ENCODE data around the gene TRPV3. TPM values are rescaled to one million over a fixed set of nuclear protein-coding genes. Genes with fewer than 3 reads are reported as not detected.
A peak's percentile ranks its signal among the peaks of the same experiment; 100 is the strongest.
"Not testable (repeated sequence)": the region's sequence is repeated elsewhere in the genome, so short reads cannot be mapped to it uniquely, and the experiment has no call there.

The TRPV3 gene
- total and polyA plus RNA-seq, 8 donors = 0.55 to 4.2 (median 1.9) TPM

- H3K36me3 ChIP-seq = peaks cover 0 to 61% of the 10 kb centered on the region in 2 donors
- intact Hi-C loops (cut with DNase I) = no loop called here
- H3K27ac ChIP-seq = no peak overlapping the region
Observed at GRCh38 chr17:3585826-3586225, 28.2 kb upstream of the TRPV3 start.

GRCh38 chr17:3583456-3583855, 25.8 kb upstream of the TRPV3 start:
- H3K27ac ChIP-seq = no peak overlapping the region
- DNase-seq (peak in 1 of 4 donors; percentile 43), ATAC-seq (no peak)
- H3K4me1 ChIP-seq = no peaks in the 10 kb centered on the region
- H3K27me3 ChIP-seq = no peaks in the 10 kb centered on the region
- H3K4me3 ChIP-seq = no peak overlapping the region
- peaks cover 0 to 48% of the 10 kb centered on the region in 2 donors for H3K36me3 ChIP-seq
- no peak for TF ChIP-seq CTCF (IDR thresholded peaks at IDR 0.05)
- intact Hi-C loops (cut with DNase I) = no loop called here
- H3K9me3 ChIP-seq = no peaks in the 10 kb centered on the region

More at GRCh38 chr17:3585826-3586225, 28.2 kb upstream of the TRPV3 start:
- Histone ChIP-seq H3K4me3 (no peak overlapping the region), H3K4me1 (no peaks in the 10 kb centered on the region), H3K9me3 (no peaks in the 10 kb centered on the region), H3K27me3 (no peaks in the 10 kb centered on the region)
- TF ChIP-seq CTCF (IDR thresholded peaks at IDR 0.05) = no peak
- ATAC-seq (no peak), DNase-seq (no peak)

- Histone ChIP-seq H3K4me3 (no peak overlapping the region), H3K4me1 (no peaks in the 10 kb centered on the region), H3K27ac (no peak overlapping the region), H3K9me3 (no peaks in the 10 kb centered on the region), H3K27me3 (no peaks in the 10 kb centered on the region), H3K36me3 (peaks cover 0 to 47% of the 10 kb centered on the region in 2 donors)
- no peak for TF ChIP-seq CTCF (IDR thresholded peaks at IDR 0.05)
- ATAC-seq (peak; percentile 97), DNase-seq (peak in 3 of 4 donors; percentile 33 to 78 (median 74))
- intact Hi-C loops (cut with DNase I) = no loop called here
Observed at GRCh38 chr17:3582915-3583314, 25.3 kb upstream of the TRPV3 start.

GRCh38 chr17:3578667-3579066, 21.1 kb upstream of the TRPV3 start:
- DNase-seq; H3K27me3 ChIP-seq; ATAC-seq; H3K4me3 ChIP-seq; intact Hi-C loops (cut with DNase I); H3K9me3 ChIP-seq; H3K4me1 ChIP-seq; H3K27ac ChIP-seq: not testable (repeated sequence)
- H3K36me3 ChIP-seq = peaks cover 0 to 22% of the 10 kb centered on the region in 2 donors

- intact Hi-C loops (cut with DNase I) = no loop called here
- no peak overlapping the region for H3K4me3 ChIP-seq
- H3K36me3 ChIP-seq = peaks cover 0 to 31% of the 10 kb centered on the region in 2 donors
- H3K4me1 ChIP-seq = no peaks in the 10 kb centered on the region
- no peak overlapping the region for H3K27ac ChIP-seq
- DNase-seq = peak in 1 of 4 donors; percentile 43
- no peaks in the 10 kb centered on the region for H3K9me3 ChIP-seq
- H3K27me3 ChIP-seq = no peaks in the 10 kb centered on the region
- no peak for ATAC-seq
- no peak for TF ChIP-seq CTCF (IDR thresholded peaks at IDR 0.05)
Observed at GRCh38 chr17:3576970-3577369, 19.4 kb upstream of the TRPV3 start.

GRCh38 chr17:3575511-3575910, 17.9 kb upstream of the TRPV3 start:
- Histone ChIP-seq H3K4me3 (no peak overlapping the region), H3K9me3 (no peaks in the 10 kb centered on the region), H3K27me3 (no peaks in the 10 kb centered on the region), H3K27ac (no peak overlapping the region), H3K36me3 (peaks cover 0 to 44% of the 10 kb centered on the region in 2 donors), H3K4me1 (no peaks in the 10 kb centered on the region)
- DNase-seq (no peak), ATAC-seq (no peak)
- intact Hi-C loops (cut with DNase I) = no loop called here
- TF ChIP-seq CTCF (IDR thresholded peaks at IDR 0.05) = no peak

Data from left lung (tissue), 10 donors.